ENCODE results near the gene MYO9B.

The MYO9B gene

GRCh38 chr19:17058236-17058635, 17.3 kb upstream of the MYO9B start:
- H3K36me3 ChIP-seq (ENCODE audit: insufficient read depth, low read length) = peaks cover 94% of the 10 kb centered on the region

GRCh38 chr19:17060802-17061201, 14.8 kb upstream of the MYO9B start:
- Histone ChIP-seq H4K20me1 (ENCODE audit: insufficient read depth, low read length) (no peaks in the 10 kb centered on the region), H3F3A (ENCODE audit: insufficient read depth, low read length) (no peaks in the 10 kb centered on the region), H3K4me3 (ENCODE audit: low read depth, low read length, poor library complexity, severe bottlenecking) (no peak overlapping the region), H3K27me3 (ENCODE audit: insufficient read depth, low read length) (no peaks in the 10 kb centered on the region), H3K27ac (ENCODE audit: low read depth, low read length, poor library complexity, severe bottlenecking) (no peak overlapping the region), H3K4me1 (ENCODE audit: insufficient read depth, low read length, severe bottlenecking) (no peaks in the 10 kb centered on the region), H3K9me2 (ENCODE audit: low read depth, low read length) (no peaks in the 10 kb centered on the region), H2AFZ (ENCODE audit: low read length) (no peak overlapping the region), H3K9me3 (ENCODE audit: low read length) (no peaks in the 10 kb centered on the region), H3K4me2 (ENCODE audit: low read length) (no peak overlapping the region), H3K9ac (ENCODE audit: low read length) (no peak overlapping the region), H3K79me2 (ENCODE audit: insufficient read depth, low read length) (peaks cover 30% of the 10 kb centered on the region), H3K36me3 (ENCODE audit: insufficient read depth, low read length) (peaks cover 95% of the 10 kb centered on the region)
- TF ChIP-seq, protein P1, sequence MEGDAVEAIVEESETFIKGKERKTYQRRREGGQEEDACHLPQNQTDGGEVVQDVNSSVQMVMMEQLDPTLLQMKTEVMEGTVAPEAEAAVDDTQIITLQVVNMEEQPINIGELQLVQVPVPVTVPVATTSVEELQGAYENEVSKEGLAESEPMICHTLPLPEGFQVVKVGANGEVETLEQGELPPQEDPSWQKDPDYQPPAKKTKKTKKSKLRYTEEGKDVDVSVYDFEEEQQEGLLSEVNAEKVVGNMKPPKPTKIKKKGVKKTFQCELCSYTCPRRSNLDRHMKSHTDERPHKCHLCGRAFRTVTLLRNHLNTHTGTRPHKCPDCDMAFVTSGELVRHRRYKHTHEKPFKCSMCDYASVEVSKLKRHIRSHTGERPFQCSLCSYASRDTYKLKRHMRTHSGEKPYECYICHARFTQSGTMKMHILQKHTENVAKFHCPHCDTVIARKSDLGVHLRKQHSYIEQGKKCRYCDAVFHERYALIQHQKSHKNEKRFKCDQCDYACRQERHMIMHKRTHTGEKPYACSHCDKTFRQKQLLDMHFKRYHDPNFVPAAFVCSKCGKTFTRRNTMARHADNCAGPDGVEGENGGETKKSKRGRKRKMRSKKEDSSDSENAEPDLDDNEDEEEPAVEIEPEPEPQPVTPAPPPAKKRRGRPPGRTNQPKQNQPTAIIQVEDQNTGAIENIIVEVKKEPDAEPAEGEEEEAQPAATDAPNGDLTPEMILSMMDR (IDR thresholded peaks at IDR 0.05; ENCODE audit: low read length) = no peak
- TF ChIP-seq EZH2 (IDR thresholded peaks at IDR 0.05; ENCODE audit: borderline replicate concordance, low read length) = no peak

More at GRCh38 chr19:17058236-17058635, 17.3 kb upstream of the MYO9B start:
- Histone ChIP-seq H4K20me1 (ENCODE audit: insufficient read depth, low read length) (no peaks in the 10 kb centered on the region), H3K27ac (ENCODE audit: low read depth, low read length, poor library complexity, severe bottlenecking) (no peak overlapping the region), H3K9me2 (ENCODE audit: low read depth, low read length) (no peaks in the 10 kb centered on the region), H3K27me3 (ENCODE audit: insufficient read depth, low read length) (no peaks in the 10 kb centered on the region), H3K79me2 (ENCODE audit: insufficient read depth, low read length) (peaks cover 6% of the 10 kb centered on the region), H3K4me3 (ENCODE audit: low read depth, low read length, poor library complexity, severe bottlenecking) (no peak overlapping the region), H3K4me2 (ENCODE audit: low read length) (no peak overlapping the region), H2AFZ (ENCODE audit: low read length) (no peak overlapping the region), H3K4me1 (ENCODE audit: insufficient read depth, low read length, severe bottlenecking) (no peaks in the 10 kb centered on the region), H3K9me3 (ENCODE audit: low read length) (no peaks in the 10 kb centered on the region), H3K9ac (ENCODE audit: low read length) (no peak overlapping the region), H3F3A (ENCODE audit: insufficient read depth, low read length) (no peaks in the 10 kb centered on the region)
- no peak for TF ChIP-seq EZH2 (IDR thresholded peaks at IDR 0.05; ENCODE audit: borderline replicate concordance, low read length)
- TF ChIP-seq, protein P1 (IDR thresholded peaks at IDR 0.05; ENCODE audit: low read length) = no peak

GRCh38 chr19:17061205-17061604, 14.4 kb upstream of the MYO9B start:
- Histone ChIP-seq H3K4me2 (ENCODE audit: low read length) (no peak overlapping the region), H3K4me1 (ENCODE audit: insufficient read depth, low read length, severe bottlenecking) (no peaks in the 10 kb centered on the region), H3K9me3 (ENCODE audit: low read length) (no peaks in the 10 kb centered on the region), H3K9ac (ENCODE audit: low read length) (no peak overlapping the region), H3K27me3 (ENCODE audit: insufficient read depth, low read length) (no peaks in the 10 kb centered on the region), H3F3A (ENCODE audit: insufficient read depth, low read length) (no peaks in the 10 kb centered on the region), H2AFZ (ENCODE audit: low read length) (no peak overlapping the region), H4K20me1 (ENCODE audit: insufficient read depth, low read length) (no peaks in the 10 kb centered on the region), H3K36me3 (ENCODE audit: insufficient read depth, low read length) (peaks cover 95% of the 10 kb centered on the region), H3K27ac (ENCODE audit: low read depth, low read length, poor library complexity, severe bottlenecking) (no peak overlapping the region), H3K79me2 (ENCODE audit: insufficient read depth, low read length) (peaks cover 34% of the 10 kb centered on the region), H3K9me2 (ENCODE audit: low read depth, low read length) (no peaks in the 10 kb centered on the region), H3K4me3 (ENCODE audit: low read depth, low read length, poor library complexity, severe bottlenecking) (no peak overlapping the region)
- no peak for TF ChIP-seq EZH2 (IDR thresholded peaks at IDR 0.05; ENCODE audit: borderline replicate concordance, low read length)

- TF ChIP-seq, protein P1 (IDR thresholded peaks at IDR 0.05; ENCODE audit: low read length) = no peak
- no peak for TF ChIP-seq EZH2 (IDR thresholded peaks at IDR 0.05; ENCODE audit: borderline replicate concordance, low read length)
- no peak overlapping the region for H2AFZ ChIP-seq (ENCODE audit: low read length)
- no peak overlapping the region for H3K9ac ChIP-seq (ENCODE audit: low read length)
- H3K9me3 ChIP-seq (ENCODE audit: low read length) = no peaks in the 10 kb centered on the region
- H3F3A ChIP-seq (ENCODE audit: insufficient read depth, low read length) = no peaks in the 10 kb centered on the region
- peaks cover 39% of the 10 kb centered on the region for H3K79me2 ChIP-seq (ENCODE audit: insufficient read depth, low read length)
- no peaks in the 10 kb centered on the region for H3K27me3 ChIP-seq (ENCODE audit: insufficient read depth, low read length)
- H4K20me1 ChIP-seq (ENCODE audit: insufficient read depth, low read length) = no peaks in the 10 kb centered on the region
- H3K4me2 ChIP-seq (ENCODE audit: low read length) = no peak overlapping the region
- H3K36me3 ChIP-seq (ENCODE audit: insufficient read depth, low read length) = peaks cover 95% of the 10 kb centered on the region
- H3K27ac ChIP-seq (ENCODE audit: low read depth, low read length, poor library complexity, severe bottlenecking) = no peak overlapping the region
- no peak overlapping the region for H3K4me3 ChIP-seq (ENCODE audit: low read depth, low read length, poor library complexity, severe bottlenecking)
- no peaks in the 10 kb centered on the region for H3K4me1 ChIP-seq (ENCODE audit: insufficient read depth, low read length, severe bottlenecking)
- no peaks in the 10 kb centered on the region for H3K9me2 ChIP-seq (ENCODE audit: low read depth, low read length)
Measured at GRCh38 chr19:17061691-17062090, 13.9 kb upstream of the MYO9B start.
